ENCODE data around the gene SEMA3B.
"Not testable (repeated sequence)": the region's sequence is repeated elsewhere in the genome, so short reads cannot be mapped to it uniquely, and the experiment has no call there.

The SEMA3B gene

GRCh38 chr3:50302095-50303012 lies 33.4 kb downstream of the SEMA3B start:
- in situ Hi-C loops (cut with MboI; ENCODE audit: low sequenced_read_pairs, unreplicated experiment): no loop called here
- no peak for TF ChIP-seq CTCF (IDR thresholded peaks at IDR 0.05; ENCODE audit: borderline replicate concordance, control extremely low read depth, extremely low read depth, insufficient read depth, missing control alignments)
- DNase-seq (ENCODE audit: low spot score): no peak

DNA sequence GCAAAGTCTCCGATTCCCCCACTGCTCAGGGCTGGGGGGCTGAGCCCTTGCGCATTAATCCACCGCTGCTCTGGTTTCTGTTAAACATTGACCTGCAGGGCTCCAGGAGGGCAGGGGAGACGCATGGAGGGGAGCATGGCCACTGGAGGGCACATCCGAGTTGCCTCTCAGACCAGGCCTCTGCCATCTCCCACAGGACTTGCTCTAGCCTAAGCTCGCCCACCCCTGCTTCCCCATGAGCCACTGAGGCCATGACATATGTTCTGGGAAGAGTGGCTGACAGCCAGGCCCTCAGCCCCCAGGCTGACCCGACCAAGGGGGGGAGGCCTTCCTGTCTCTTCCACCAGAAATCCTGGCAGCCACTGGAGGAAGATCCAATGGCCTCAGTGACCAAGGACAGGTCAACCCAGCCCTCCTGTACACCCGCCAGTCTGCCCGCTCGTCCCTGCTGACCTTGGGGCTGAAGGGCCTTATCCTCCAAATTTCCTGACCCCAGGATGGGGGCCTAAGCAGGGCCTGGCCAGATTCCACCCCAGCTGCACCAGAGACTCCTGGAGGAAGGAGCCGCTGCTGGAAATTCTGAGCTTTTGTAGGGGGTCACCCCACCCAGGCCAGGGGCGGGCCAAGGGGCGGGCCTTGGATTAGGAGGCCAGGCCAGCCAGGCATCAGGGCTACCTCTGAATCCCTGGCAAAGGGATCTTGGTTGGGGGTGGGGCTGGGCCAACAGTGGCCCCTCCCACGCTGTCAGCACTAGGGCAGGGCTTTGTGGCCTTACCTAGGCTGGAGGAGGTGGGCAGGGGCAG lies 34.3 kb downstream of the SEMA3B start, which contains the start of gene HYAL1:
Gene HYAL1, minus strand, starts transcription at position 562 of the 803 bp plus-strand sequence. CDS start 618 bp downstream, outside the sequence.
- in situ Hi-C loops (cut with MboI; ENCODE audit: low sequenced_read_pairs, unreplicated experiment): no loop called here
- no peak for TF ChIP-seq CTCF (IDR thresholded peaks at IDR 0.05; ENCODE audit: borderline replicate concordance, control extremely low read depth, extremely low read depth, insufficient read depth, missing control alignments)
- DNase-seq (ENCODE audit: low spot score): no peak

DNA sequence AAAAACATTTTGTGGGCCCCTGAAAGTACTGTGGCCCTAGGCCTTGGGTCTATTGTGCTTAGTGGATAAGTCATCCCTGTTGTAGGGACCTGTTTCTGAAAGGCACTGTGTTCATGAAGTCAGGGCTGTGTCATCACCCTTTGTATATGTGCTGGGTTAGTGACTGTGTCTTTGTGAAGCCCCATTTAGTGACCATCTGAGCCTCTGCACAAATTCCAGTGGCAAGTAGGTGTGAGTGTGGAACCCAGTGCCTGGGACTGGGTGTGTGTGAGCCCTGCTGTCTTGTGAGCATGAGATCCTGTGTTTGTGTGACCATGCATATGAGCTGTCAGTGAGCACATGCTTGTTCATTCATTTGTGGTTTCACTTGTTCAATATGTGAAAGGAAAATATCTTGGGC lies 35.7 kb downstream of the SEMA3B start:
- in situ Hi-C loops (cut with MboI; ENCODE audit: low sequenced_read_pairs, unreplicated experiment): no loop called here
- TF ChIP-seq CTCF (IDR thresholded peaks at IDR 0.05; ENCODE audit: borderline replicate concordance, control extremely low read depth, extremely low read depth, insufficient read depth, missing control alignments): no peak
- no peak for DNase-seq (ENCODE audit: low spot score)

DNA sequence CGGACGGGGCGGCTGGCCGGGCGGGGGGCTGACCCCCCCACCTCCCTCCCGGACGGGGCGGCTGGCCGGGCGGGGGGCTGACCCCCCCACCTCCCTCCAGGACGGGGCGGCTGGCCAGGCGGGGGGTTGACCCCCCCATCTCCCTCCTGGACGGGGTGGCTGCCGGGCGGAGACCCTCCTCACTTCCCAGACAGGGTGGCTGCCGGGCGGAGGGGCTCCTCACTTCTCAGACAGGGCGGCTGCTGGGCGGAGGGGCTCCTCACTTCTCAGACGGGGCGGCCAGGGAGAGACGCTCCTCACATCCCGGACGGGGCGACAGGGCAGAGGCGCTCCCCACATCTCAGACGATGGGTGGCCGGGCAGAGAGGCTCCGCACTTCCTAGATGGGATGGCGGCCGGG lies 43.1 kb downstream of the SEMA3B start:
- DNase-seq (ENCODE audit: low spot score); in situ Hi-C loops (cut with MboI; ENCODE audit: low sequenced_read_pairs, unreplicated experiment): not testable (repeated sequence)

GRCh38 chr3:50314342-50314741 lies 45.4 kb downstream of the SEMA3B start:
- DNase-seq (ENCODE audit: low spot score): no peak
- in situ Hi-C loops (cut with MboI; ENCODE audit: low sequenced_read_pairs, unreplicated experiment): no loop called here
- TF ChIP-seq CTCF (IDR thresholded peaks at IDR 0.05; ENCODE audit: borderline replicate concordance, control extremely low read depth, extremely low read depth, insufficient read depth, missing control alignments): no peak

GRCh38 chr3:50314816-50315215 lies 45.9 kb downstream of the SEMA3B start:
- in situ Hi-C loops (cut with MboI; ENCODE audit: low sequenced_read_pairs, unreplicated experiment): no loop called here
- TF ChIP-seq CTCF (IDR thresholded peaks at IDR 0.05; ENCODE audit: borderline replicate concordance, control extremely low read depth, extremely low read depth, insufficient read depth, missing control alignments): no peak
- no peak for DNase-seq (ENCODE audit: low spot score)
